ENCODE results near the gene NTN3.

Gene NTN3

GRCh38 chr16:2449118-2449517 is 22.0 kb upstream of the NTN3 start:
- TF ChIP-seq REST (IDR thresholded peaks at IDR 0.05; ENCODE audit: low read depth) (no peak), RAD21 (IDR thresholded peaks at IDR 0.05; ENCODE audit: low read depth) (no peak), TCF12 (IDR thresholded peaks at IDR 0.05; ENCODE audit: low read depth) (no peak), TAF1 (IDR thresholded peaks at IDR 0.05; ENCODE audit: low read depth) (no peak), USF1 (IDR thresholded peaks at IDR 0.05) (no peak), YY1 (IDR thresholded peaks at IDR 0.05; ENCODE audit: low read depth) (no peak), CREB1 (IDR thresholded peaks at IDR 0.05; ENCODE audit: low read depth) (no peak), ZBTB7A (IDR thresholded peaks at IDR 0.05; ENCODE audit: low read depth) (no peak), MAX (IDR thresholded peaks at IDR 0.05) (no peak), NFIC (IDR thresholded peaks at IDR 0.05) (no peak)

- no peak for TF ChIP-seq TAF1 (IDR thresholded peaks at IDR 0.05; ENCODE audit: low read depth)
- TF ChIP-seq MAX (IDR thresholded peaks at IDR 0.05), result no peak
- no peak for TF ChIP-seq YY1 (IDR thresholded peaks at IDR 0.05; ENCODE audit: low read depth)
- TF ChIP-seq CEBPB (IDR thresholded peaks at IDR 0.05), result no peak
- no peak for TF ChIP-seq EP300 (IDR thresholded peaks at IDR 0.05; ENCODE audit: borderline replicate concordance)
- no peak for TF ChIP-seq RAD21 (IDR thresholded peaks at IDR 0.05; ENCODE audit: low read depth)
- TF ChIP-seq EGR1 (IDR thresholded peaks at IDR 0.05), result no peak
- TF ChIP-seq TCF12 (IDR thresholded peaks at IDR 0.05; ENCODE audit: low read depth), result no peak
- no peak for TF ChIP-seq FOXM1 (IDR thresholded peaks at IDR 0.05; ENCODE audit: borderline replicate concordance, low read depth)
- TF ChIP-seq ZBTB7A (IDR thresholded peaks at IDR 0.05; ENCODE audit: low read depth), result no peak
- no peak for TF ChIP-seq NFIC (IDR thresholded peaks at IDR 0.05)
- no peak for TF ChIP-seq USF1 (IDR thresholded peaks at IDR 0.05)
- TF ChIP-seq REST (IDR thresholded peaks at IDR 0.05; ENCODE audit: low read depth), result no peak
- TF ChIP-seq CREB1 (IDR thresholded peaks at IDR 0.05; ENCODE audit: low read depth), result no peak
Observed at GRCh38 chr16:2450535-2450934, 20.6 kb upstream of the NTN3 start.

- TF ChIP-seq USF1 (IDR thresholded peaks at IDR 0.05), result no peak
- no peak for TF ChIP-seq REST (IDR thresholded peaks at IDR 0.05; ENCODE audit: low read depth)
- no peak for TF ChIP-seq MAX (IDR thresholded peaks at IDR 0.05)
- TF ChIP-seq TAF1 (IDR thresholded peaks at IDR 0.05; ENCODE audit: low read depth), result no peak
- TF ChIP-seq TCF12 (IDR thresholded peaks at IDR 0.05; ENCODE audit: low read depth), result no peak
- no peak for TF ChIP-seq EP300 (IDR thresholded peaks at IDR 0.05; ENCODE audit: borderline replicate concordance)
- TF ChIP-seq RAD21 (IDR thresholded peaks at IDR 0.05; ENCODE audit: low read depth), result no peak
- TF ChIP-seq YY1 (IDR thresholded peaks at IDR 0.05; ENCODE audit: low read depth), result no peak
- no peak for TF ChIP-seq EGR1 (IDR thresholded peaks at IDR 0.05)
- no peak for TF ChIP-seq CREB1 (IDR thresholded peaks at IDR 0.05; ENCODE audit: low read depth)
Observed at GRCh38 chr16:2450975-2451381, 20.1 kb upstream of the NTN3 start.

GRCh38 chr16:2451851-2452320 is 19.2 kb upstream of the NTN3 start:
- TF ChIP-seq REST (IDR thresholded peaks at IDR 0.05; ENCODE audit: low read depth), result no peak
- TF ChIP-seq RAD21 (IDR thresholded peaks at IDR 0.05; ENCODE audit: low read depth), result no peak
- TF ChIP-seq ZBTB7A (IDR thresholded peaks at IDR 0.05; ENCODE audit: low read depth), result no peak
- TF ChIP-seq EP300 (IDR thresholded peaks at IDR 0.05; ENCODE audit: borderline replicate concordance), result no peak
- TF ChIP-seq FOXM1 (IDR thresholded peaks at IDR 0.05; ENCODE audit: borderline replicate concordance, low read depth), result no peak
- no peak for TF ChIP-seq CREB1 (IDR thresholded peaks at IDR 0.05; ENCODE audit: low read depth)
- no peak for TF ChIP-seq CEBPB (IDR thresholded peaks at IDR 0.05)
- no peak for TF ChIP-seq TAF1 (IDR thresholded peaks at IDR 0.05; ENCODE audit: low read depth)
- TF ChIP-seq EGR1 (IDR thresholded peaks at IDR 0.05), result no peak
- TF ChIP-seq NFIC (IDR thresholded peaks at IDR 0.05), result no peak
- no peak for TF ChIP-seq TEAD4 (IDR thresholded peaks at IDR 0.05)
- no peak for TF ChIP-seq USF1 (IDR thresholded peaks at IDR 0.05)
- no peak for TF ChIP-seq TCF12 (IDR thresholded peaks at IDR 0.05; ENCODE audit: low read depth)
- TF ChIP-seq MAX (IDR thresholded peaks at IDR 0.05), result no peak
